ENCODE results near the gene VAT1.
A peak's percentile ranks its signal among the peaks of the same experiment; 100 is the strongest.

Gene VAT1

DNA sequence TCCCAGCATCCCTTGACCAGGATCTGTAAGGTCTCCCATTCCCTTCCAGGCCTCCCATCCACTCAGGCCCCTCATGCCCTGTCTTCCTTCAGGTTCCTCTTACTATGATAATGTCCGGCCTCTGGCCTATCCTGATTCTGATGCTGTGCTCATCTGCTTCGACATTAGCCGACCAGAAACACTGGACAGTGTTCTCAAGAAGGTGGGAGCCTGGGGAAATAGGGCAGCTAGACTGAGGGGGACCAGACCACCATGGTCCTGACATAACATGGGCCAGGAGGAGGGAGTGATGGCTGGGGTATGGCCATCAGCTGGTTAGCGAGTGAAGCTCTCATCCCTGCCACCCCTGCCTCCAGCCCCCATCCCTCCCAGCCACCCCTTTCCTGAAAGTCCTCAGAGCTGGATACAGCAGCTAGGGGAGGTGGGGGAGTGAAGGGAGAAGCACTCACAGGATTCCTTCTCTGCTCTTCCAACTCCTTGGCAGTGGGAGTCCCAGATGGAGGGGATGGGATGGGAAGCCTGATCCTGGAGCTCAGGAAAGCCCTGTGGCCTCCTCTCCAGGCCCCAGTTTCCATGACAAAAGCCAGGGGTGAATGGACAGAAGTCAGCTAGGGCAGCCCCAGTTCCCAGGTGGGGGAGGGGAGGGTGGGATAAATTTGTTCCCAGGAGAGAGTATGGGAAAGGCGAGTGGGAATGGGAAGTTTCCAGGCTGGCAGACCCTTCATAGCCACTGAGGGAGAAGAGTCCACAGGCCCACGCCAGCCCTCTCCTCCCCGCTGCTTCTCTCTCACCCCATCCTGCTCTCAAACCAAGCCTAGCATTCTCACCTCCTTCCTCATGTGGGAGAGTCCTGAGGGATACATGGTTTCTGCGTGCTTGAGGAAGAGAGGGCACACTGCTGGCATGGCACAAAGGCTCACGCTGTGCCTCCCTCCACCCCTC is 5.2 kb upstream of the VAT1 start:
- no peak for DNase-seq

DNA sequence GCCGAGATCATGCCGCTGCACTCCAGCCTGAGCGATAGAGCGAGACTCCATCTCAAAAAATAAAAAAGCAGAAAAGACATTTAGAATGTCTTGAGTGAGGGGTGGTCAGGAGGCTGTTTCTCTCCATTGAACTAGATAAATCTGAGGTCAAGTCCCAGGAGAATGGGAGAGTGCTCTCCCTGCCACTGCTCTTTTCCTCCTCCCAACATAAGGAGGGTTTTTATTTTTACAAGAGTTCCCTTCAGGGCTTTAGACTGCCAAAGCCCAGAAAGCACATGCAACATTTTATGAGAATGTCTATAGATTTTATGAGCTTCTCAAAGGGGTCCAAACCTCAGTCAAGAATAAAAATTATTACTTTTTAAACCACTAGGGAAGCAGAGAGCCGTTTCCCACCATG is 4.4 kb upstream of the VAT1 start:
- DNase-seq = no peak

DNA sequence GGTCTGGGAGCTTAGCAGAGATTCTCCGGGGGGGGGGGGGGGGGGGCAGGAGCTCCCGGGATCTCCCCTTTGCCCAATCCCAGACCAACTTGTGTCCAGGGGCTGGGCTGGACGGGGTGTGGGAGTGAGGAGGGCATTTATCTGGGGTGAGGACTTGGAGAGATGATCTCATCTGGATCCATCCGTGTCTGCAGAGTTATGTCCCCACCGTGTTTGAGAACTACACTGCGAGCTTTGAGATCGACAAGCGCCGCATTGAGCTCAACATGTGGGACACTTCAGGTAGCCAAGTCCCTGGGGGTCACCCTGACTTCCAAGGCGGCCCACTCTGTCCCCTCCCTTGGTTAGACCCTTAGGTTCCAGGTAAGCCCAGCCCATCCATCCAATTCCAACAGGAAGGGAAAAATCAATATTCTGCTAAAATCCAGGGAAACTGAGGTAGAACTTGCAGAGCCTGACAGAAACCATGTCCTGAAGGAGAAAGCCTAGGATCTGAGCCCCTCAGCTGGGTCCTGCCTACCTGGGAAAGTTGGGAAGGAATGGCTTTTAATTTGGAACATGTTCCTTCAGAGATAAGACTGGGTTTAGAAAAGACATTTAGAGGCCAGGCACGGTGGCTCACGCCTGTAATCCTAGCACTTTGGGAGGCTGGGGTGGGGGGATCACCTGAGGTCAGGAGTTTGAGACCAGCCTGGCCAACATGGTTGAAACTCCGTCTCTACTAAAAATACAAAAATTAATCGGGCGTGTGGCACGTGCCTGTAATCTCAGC is 3.8 kb upstream of the VAT1 start:
- no peak for DNase-seq

DNA sequence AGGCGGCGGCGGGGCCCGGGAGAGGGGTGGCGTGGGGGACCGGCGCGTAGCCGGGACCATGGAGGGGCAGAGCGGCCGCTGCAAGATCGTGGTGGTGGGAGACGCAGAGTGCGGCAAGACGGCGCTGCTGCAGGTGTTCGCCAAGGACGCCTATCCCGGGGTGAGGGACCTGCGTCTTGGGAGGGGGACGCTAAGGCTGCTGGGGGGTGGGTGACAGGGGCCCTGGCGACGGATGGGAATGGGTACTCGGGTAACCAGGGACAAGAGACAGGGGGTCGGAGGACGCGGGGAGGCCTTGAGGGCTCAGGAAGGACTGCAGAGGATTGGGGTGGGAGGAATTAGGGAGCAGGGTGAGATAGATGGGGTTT is 3.1 kb upstream of the VAT1 start:
- no peak for DNase-seq

DNA sequence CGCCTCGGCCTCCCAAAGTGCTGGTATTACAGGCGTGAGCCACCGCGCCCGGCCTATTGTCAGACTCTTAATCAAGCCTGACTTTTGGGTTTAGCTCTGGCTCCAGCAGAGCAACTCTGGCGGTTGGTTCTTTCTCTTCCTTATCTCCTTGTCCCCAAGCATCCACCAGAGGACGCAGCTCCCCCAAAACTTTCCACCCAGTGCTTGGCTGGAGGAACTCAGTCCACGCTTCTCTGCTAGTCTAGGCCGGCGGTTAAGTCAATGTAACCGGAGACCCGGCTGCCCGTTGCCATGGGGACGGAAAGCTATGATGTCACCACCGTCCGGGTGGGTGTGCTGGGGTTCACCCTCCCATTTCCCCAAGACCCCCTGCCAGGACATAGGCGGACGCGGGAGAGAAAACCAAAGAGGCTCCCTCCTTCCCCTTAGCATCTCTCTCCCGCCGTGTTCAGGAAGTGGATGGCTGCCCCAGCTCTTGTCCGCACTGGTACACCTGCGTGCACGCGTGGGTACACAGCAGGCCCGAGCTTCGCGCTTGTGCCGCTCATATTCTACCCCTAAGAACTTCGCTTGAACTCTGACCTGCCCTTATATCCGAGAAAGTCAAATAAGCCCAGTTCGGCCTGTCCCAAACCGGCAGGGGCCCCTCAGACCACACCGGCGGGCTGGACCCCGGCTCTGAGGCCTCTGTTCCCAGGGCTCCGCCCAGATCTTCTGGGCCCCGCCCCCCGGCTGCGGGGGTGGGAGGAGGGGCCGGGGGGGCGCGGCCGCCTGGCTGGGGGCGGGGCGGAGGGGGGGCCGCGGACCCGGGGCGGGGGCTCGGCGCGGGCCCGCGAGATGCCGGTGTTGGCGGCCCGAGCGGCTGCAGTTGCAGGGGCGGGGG is 2.5 kb upstream of the VAT1 start, which contains the start of gene RND2:
RND2 (plus strand) TSS at position 825 of the 883 bp plus-strand sequence. CDS start 117 bp downstream, outside the sequence.
- DNase-seq = peak in 54 of 56 donors; percentile 26 to 92 (median 80)

GRCh38 chr17:43020789-43021740 is 1.1 kb downstream of the VAT1 start:
- peak in 25 of 56 donors; percentile 19 to 74 (median 49) for DNase-seq

- DNase-seq = no peak
These were observed 2.1 kb downstream of the VAT1 start for GRCh38 chr17:43020030-43020621.

GRCh38 chr17:43019418-43019817 is 2.8 kb downstream of the VAT1 start:
- DNase-seq = no peak

- DNase-seq = no peak
These were observed 3.3 kb downstream of the VAT1 start for GRCh38 chr17:43018932-43019331.

DNA sequence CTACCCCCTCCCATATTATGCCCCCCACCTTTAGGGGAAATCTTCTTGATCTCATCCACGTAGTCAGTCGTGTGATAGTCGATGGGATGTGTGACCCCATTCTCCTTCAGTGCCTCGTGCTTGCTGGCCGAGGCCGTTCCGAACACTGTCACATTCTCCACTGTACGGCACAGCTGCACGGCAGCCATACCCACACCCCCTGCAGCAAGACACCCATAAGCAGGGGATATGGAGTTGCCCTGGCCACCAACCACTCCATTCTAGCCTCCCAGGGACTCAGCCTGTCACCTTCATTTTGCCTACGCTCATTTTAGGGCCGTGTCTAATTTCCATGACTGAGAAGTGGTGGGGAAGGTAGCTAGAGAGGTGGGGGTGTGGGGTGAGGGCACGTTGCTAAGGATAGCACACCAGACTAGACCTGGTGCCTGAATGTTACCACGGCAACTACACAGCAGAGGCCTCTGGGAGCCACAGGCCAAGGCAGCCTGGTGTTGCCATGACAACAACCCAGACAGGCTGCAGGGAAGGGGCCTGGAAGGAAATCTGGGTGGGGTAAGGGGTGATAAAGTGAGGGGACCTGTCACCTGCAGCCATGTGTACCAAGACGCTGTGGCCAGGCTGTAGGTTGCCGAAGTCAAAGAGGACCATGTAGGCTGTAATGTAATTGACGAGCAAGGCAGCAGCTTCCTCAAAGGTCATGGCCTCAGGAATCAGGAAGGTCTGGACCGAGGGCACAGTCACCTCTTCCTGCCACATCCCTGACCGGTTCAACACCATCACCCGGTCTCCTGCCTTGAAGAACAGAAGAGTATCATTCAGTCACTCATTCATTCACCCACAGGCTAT is 4.0 kb downstream of the VAT1 start:
- peak in 8 of 56 donors; percentile 7 to 48 (median 20) for DNase-seq

- no peak for DNase-seq
These were observed 6.0 kb downstream of the VAT1 start for GRCh38 chr17:43016216-43016615.

GRCh38 chr17:43015579-43015978 is 6.6 kb downstream of the VAT1 start:
- DNase-seq = no peak

- no peak for DNase-seq
These were observed 7.3 kb downstream of the VAT1 start for GRCh38 chr17:43014649-43015542.

DNA sequence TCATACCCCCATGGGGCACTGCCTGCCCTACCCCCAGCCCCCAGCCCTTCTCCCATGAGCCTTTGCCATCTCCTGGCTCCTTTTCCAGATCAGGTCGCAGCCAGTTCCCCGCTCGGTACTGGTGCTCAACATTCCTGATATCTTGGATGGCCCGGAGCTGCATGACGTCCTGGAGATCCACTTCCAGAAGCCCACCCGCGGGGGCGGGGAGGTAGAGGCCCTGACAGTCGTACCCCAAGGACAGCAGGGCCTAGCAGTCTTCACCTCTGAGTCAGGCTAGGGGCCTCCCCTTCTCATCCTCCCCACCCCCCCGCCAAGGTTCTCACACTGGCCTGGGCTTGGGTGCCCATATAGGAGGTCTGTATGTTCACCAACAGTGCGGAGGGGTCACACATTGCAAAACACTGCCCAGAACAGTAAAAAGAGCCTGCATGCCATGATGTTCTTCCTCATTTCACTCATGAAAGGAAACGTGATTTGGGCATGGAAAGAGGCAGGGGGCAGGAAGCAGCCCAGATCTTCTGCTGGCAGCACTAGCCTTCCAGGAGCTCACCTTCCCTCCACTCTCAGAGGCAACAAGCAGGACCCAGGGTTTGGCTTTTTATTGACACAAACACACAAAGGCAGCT is 8.1 kb downstream of the VAT1 start:
- DNase-seq = no peak

DNA sequence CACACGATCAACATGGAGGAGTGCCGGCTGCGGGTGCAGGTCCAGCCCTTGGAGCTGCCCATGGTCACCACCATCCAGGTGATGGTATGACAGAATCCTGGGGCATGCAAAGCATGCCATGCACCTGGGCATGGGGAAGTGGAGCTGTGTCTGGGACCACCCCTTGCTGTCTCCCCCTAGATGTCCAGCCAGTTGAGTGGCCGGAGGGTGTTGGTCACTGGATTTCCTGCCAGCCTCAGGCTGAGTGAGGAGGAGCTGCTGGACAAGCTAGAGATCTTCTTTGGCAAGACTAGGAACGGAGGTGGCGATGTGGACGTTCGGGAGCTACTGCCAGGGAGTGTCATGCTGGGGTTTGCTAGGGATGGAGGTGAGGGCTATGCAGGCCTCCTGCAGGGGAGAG is 8.9 kb downstream of the VAT1 start:
- no peak for DNase-seq

DNA sequence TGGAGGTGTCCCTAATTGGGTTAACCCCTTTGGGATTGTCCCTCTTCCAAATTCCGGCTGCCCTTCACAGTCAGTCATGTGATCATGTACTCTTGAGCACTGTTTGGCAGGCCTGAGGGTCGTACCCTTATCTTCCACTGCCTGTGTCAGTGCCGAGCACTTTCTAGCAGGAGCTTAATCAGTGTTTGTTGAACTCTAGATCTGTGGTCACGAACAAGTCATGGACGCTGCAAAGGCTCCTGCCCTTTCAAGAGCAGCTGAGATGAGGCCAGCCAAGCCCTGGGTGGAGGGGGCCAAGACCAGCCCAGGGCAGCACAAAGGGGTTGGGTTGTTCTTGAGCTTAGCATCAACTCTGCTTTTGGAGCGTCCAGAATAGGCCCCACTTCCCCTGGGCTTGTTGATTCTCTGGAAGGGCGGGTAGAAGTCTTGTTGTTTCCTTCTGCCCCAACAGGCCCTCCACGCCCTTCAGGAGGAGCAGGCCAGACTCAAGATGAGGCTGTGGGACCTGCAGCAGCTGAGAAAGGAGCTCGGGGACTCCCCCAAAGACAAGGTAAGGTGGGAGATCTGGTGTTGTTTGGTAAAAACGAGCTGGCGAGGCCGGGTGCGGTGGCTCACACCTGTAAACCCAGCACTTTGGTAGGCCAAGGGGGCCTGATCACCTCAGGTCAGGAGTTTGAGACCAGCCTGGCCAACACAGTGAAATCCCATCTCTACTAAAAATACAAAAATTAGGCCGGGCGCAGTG is 10.3 kb downstream of the VAT1 start:
- no peak for DNase-seq
